HEK293 (cell line): Measurements from ENCODE around the gene GRN.

Source experiments
- GLI4 ChIP-seq: fragments of 450-650 bp; formaldehyde crosslinking; IDR thresholded peaks from 2 replicates; pipeline ENCODE4 v1.5.1; 2016; ENCODE audit warnings: missing biosample characterization, missing genetic modification characterization
- SCRT1 ChIP-seq: fragments of 450-650 bp; formaldehyde crosslinking; IDR thresholded peaks from 2 replicates; pipeline ENCODE4 v1.5.1; 2016; ENCODE audit warnings: missing biosample characterization, missing genetic modification characterization, borderline replicate concordance
- ZBTB49 ChIP-seq: fragments of 450-650 bp; formaldehyde crosslinking; IDR thresholded peaks from 2 replicates; pipeline ENCODE4 v1.5.1; 2016; ENCODE audit warnings: missing biosample characterization, missing genetic modification characterization, low read depth
- ZNF311 ChIP-seq: fragments of 450-650 bp; formaldehyde crosslinking; IDR thresholded peaks from 2 replicates; pipeline ENCODE4 v1.5.1; 2017; ENCODE audit warnings: missing biosample characterization, missing genetic modification characterization, borderline replicate concordance
- ZNF701 ChIP-seq: fragments of 450-650 bp; formaldehyde crosslinking; IDR thresholded peaks from 2 replicates; pipeline ENCODE4 v1.5.1; 2016; ENCODE audit warnings: missing biosample characterization, missing genetic modification characterization
- ZNF776 ChIP-seq: fragments of 450-650 bp; formaldehyde crosslinking; IDR thresholded peaks from 2 replicates; pipeline ENCODE4 v1.5.0; 2017; ENCODE audit warnings: missing biosample characterization, missing genetic modification characterization, borderline replicate concordance

GRCh38 chr17:44382917-44383316, 37.8 kb downstream of the GRN start:
- TF ChIP-seq ZBTB49 (tag by site-specific recombination) (no peak), ZNF701 (no peak), ZNF311 (tag by site-specific recombination) (no peak), ZNF776 (tag by site-specific recombination) (no peak), SCRT1 (tag by site-specific recombination) (no peak), GLI4 (tag by site-specific recombination) (no peak)
